AG08396 (cell line): ENCODE data around the gene DUSP12.
"Not testable (repeated sequence)": the region's sequence is repeated elsewhere in the genome, so short reads cannot be mapped to it uniquely, and the experiment has no call there.

Experiments
- DNase-seq: peaks from one replicate; pipeline ENCODE4 v3.0.0; 2012; ENCODE audit warnings: low spot score, mixed read lengths

Gene DUSP12, protein sequence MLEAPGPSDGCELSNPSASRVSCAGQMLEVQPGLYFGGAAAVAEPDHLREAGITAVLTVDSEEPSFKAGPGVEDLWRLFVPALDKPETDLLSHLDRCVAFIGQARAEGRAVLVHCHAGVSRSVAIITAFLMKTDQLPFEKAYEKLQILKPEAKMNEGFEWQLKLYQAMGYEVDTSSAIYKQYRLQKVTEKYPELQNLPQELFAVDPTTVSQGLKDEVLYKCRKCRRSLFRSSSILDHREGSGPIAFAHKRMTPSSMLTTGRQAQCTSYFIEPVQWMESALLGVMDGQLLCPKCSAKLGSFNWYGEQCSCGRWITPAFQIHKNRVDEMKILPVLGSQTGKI

DNA sequence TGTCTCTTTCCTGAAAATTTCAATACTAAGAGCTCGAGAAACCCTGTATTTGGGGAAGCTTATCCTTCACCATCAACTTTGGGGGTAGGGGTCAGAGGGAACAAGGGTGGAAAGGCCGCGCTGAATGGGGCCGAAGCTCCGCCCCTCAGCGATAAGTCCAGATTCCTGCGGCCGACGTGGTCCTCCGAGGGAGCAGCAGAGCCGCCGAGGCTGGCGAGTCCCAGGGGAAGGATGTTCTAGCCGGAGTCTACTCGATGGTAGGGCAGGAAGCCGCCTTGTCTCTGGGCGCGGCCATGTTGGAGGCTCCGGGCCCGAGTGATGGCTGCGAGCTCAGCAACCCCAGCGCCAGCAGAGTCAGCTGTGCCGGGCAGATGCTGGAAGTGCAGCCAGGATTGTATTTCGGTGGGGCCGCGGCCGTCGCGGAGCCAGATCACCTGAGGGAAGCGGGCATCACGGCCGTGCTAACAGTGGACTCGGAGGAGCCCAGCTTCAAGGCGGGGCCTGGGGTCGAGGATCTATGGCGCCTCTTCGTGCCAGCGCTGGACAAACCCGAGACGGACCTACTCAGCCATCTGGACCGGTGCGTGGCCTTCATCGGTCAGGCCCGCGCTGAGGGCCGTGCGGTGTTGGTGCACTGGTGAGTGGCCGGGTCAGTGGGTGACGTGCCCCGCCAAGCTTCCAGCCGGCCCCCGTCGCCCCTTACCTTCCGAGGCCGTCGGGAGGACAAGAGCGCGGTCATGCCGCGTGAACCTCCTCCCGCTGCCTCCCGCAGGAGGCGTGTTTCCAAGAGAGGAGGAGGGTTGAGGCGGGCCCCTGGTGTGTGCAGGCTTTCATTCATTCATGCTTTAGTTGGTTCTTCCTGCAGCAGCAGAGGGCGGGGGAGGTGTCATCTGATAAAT is at the start of gene DUSP12:
TSS of gene DUSP12 (plus strand) at position 278 of the 899 bp plus-strand sequence. CDS start at position 294, 16 bp downstream.
- peak; percentile 91 for DNase-seq

DNA sequence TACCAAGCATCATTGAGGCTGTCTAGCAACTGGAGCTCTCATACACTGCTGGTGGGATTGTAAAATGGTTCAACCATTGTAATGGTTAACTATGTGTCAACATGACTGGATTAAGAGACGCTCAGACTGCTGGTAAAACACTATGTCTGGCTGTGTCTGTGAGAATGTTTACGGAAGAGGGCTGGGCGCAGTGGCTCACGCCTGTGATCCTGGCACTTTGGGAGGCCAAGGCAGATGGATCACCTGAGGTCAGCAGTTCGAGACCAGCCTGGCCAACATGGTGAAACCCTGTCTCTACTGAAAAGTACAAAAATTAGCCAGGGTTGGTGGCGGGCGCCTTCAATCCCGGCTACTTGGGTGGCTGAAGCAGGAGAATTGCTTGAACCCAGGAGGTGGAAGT is 47.3 kb upstream of the DUSP12 start:
- no peak for DNase-seq

DNA sequence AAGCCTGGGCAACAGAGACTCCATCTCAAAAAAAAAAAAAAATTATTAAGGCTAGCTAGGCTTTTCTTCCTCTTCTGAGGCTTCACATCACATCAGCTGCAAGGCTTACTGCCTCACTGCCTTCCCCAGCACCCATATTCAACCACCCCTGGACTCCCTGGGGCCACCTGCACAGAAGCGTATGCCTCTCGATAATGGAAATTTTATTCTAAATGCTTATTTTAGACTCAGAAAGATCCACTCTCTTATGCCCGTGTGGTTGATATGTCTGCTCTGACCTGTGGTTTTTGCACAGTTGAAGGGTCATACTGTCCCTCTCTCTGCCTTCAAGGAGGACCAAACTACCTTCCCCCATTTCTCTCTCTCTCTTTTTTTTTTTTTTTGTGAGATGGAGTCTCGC is 44.0 kb upstream of the DUSP12 start:
- DNase-seq = no peak

DNA sequence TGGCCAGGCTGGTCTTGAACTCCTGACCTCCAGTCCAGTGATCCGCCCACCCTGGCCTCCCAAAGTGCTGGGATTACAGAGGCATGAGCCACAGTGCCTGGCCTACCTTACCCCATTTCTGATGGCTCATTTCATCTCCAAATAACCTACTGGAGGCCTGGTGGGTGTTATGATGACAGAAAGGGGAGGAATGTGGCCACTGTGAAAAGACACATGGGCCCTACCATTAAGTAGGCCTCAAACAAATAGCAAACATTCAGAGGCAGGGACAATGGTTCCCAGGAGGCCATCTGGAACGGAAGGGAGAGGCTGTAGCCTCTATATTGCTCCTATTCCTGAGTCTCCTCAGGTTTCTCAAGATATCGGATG is 43.5 kb upstream of the DUSP12 start:
- DNase-seq = peak; percentile 21

DNA sequence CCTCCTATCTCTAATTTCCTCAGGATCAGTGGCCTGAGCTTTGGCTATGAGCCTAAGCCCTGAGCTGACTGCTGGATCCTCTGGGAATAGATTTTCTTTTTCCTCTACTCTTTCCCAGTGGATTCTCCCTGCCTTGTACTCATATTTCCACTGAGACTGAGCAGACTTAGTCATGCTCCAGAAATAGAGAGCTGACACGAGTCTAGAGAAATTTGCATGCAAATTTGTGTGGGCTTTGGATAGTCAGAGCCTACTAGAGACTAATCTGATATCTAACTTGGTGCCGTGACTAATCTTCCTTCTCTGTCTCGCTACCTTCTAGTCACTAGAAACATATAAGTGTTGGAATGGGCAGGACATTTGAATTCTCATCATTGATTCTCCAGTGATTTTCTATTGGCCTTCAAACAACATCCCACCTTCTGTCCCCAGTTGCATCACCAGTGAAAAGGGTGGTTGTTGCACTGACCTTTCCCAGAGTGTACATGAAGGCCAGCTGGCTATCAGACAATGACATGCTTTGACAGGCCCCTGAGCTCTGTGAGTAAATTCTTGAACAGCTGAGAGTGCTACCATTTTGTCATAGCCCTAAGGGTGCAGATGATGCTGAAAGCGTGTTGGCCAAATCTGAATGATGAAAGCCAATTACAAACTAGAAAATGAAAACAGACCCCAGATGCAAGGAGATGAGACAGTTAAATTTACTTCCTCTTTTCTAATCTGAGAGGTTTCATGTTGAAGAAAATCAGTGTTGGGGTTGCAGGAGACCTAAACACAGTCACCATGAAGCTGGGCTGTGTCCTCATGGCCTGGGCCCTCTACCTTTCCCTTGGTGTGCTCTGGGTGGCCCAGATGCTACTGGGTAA is 42.9 kb upstream of the DUSP12 start, which contains the start of gene FCRLA:
TSS of gene FCRLA (plus strand) at position 748 of the 866 bp plus-strand sequence. CDS start at position 784, 36 bp downstream.
- DNase-seq = peak; percentile 54

DNA sequence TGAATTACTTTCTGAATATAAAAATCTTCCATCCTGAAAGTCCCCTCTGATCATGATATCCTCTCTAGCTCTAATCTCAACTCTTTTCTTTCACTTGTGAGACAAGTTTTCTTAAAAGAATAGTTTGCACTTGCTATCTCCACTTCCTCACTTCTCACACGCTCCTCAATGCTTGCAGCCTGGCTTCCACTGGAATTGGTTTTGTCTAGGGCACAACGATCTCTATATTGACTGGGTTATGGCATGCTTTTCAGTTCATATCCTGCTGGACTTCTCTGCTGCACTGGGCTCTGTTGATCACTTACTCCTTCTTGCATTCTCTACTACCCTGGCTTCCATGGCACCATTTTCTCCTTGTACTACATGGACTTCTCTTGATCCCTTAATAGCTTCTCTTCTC is 42.1 kb upstream of the DUSP12 start:
- no peak for DNase-seq

DNA sequence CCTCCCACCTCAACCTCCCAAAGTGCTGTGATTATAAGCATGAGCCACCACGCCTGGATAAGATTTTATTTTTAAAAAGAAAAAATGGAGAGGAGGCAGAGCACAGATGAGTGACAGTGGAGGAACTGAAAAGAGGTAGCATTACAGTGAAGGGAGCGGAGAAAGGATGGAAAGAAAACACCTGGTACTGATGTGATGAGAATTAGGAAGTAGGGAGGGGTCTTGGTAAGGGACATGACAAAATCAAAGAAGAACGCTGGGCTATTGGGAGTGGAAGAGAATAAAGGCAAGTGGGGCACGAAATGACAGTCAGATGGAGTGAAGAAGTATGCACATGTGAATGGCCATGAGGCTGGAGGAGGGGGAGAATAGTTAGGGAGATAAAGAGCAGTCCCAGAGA is 40.2 kb upstream of the DUSP12 start:
- no peak for DNase-seq

DNA sequence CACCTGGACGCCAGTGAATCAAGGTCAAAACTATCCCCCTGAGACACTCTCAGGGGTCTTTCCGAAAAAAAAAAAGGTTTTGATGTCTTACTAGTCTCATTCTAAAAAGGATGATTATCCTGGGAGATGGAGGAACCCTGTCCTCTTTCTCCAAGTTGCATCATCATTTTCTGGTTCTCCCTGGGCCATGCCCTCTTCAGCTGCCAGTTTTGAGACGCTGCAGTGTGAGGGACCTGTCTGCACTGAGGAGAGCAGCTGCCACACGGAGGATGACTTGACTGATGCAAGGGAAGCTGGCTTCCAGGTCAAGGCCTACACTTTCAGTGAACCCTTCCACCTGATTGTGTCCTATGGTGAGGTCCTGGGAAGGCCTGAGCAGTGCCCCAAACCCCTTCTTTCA is 39.0 kb upstream of the DUSP12 start:
- DNase-seq = no peak

DNA sequence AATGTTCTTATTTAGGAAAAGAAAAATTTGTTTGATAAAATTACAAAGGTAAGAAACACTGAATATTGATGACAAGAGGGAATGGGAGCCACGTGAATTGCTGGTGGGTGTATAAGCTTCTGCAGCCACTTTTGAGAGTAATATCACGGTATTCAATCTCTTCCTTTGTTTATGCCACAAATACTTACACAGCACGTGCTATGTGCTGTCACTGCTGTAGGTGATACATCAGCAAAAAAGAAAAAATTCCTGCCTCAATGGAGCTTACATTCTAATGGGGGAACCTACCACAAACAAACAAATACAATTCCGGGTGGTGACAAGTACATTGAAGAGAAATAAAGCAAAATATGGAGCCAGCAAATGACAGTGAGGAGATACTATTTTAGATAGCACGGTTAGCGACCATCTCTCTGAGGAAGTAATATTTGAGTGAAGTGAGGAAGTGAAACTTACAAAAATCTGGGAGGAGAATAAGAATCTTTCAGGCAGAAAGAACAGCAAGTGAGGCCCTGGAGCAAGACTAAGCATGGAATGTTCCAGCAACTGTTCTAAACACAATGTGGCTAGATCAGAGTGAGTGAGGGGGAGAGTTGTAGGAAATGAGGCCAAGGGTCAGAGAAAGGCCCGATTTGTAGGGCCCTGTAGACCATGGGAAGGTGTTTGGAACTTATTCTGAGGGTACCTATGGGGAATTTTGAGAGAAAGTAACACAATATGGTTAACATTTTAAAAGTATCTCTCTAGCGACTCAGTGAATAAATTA is 30.8 kb upstream of the DUSP12 start:
- no peak for DNase-seq

DNA sequence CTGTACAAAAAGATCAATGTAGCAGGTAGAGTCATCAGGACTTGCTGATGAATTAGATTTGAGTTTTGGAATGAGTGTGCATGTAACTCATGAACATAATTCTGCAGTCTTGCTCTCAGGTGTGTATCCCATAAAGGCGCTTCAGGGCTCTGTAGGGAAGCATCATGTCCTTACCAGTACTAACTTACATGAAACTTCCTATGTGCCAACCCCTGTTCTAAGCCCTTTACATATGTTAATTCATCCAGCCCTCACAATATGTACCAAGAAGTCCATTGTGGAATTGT is 30.3 kb upstream of the DUSP12 start:
- DNase-seq = no peak

DNA sequence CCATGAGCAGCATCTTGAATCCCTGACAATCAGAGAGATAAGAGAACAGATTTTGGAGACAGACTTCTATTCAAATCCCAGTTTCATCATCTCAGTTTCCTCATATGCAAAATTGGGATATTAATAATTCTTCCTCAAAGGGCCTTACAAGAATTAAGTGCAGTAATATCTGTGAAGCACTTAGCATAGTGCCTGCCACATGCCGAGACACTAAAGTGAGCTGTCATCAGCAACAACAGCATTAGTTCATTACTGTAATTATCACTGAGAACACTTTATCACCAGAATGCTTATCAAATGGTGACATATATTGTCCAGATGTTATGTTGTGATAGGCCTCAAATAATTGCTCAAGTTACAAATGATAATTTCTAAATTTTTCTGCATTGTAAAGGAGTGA is 29.2 kb upstream of the DUSP12 start:
- DNase-seq = no peak

DNA sequence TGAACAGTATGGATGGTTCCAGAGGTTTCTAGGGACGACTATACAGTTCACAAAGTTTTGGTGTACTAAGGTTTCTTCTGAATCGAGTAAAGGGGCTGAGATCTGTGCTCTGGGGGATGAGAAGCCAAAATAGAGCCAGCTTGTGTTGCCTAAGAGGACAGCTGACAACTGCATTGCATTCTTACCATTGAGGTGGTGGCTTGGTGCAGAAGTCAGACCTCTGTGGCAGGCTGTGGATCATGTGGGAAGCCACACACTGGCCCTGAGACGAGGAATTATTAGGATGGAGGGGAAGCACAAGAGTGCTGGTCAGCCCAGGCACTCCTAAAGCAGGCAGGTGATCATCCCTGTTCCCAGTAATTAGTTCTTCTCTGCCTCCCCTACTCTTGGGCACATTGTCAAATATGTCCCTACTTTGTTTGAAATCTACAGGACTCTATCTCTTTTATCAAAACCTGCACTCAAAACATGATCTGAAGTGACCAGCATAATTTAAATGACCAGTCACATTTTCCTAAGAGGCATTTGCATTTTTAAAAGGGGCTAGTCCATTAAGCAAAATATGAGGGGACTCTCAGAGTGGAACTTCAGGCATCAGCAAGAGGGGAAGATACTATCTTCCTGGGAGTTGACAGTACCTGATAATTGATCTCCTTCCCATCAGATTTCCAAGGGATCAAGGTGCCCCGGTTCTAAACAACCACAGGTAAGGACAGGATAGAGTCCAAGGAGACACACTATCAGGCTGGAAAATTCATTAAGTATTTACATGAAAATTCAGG is 28.4 kb upstream of the DUSP12 start, which contains the start of gene FCRLB:
TSS of gene FCRLB (plus strand) at position 589 of the 782 bp plus-strand sequence. CDS start 1,129 bp downstream, outside the sequence.
- DNase-seq = no peak

DNA sequence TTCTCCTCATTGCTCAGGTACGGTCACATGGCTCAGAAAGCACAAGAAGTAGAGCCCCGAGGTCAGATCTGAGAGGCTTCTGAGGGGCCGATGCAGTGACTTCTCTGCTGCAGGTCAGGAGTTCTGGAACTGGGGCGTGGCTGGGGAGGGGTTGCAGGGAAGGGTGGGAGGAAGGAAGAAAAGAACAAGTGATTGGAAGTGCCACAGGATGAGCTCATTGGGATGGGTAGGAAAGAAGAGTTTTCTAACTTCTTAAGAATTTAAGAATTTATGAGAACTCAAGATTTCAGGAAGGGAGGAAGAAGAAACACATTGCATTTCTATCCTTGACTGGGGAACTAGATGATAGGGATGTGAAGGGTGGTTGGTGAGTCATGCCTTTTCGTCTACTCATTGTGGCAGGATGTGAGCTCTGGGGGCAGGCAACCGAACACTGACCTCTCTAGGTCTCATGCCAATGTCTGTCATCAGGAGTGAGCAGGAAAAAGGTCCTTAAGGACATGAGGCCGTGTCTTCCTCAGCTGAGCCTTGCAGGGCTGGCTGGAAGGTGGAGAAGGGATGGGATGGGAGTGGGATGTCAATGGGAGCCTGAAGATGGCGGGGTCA is 27.7 kb upstream of the DUSP12 start:
- peak; percentile 78 for DNase-seq

DNA sequence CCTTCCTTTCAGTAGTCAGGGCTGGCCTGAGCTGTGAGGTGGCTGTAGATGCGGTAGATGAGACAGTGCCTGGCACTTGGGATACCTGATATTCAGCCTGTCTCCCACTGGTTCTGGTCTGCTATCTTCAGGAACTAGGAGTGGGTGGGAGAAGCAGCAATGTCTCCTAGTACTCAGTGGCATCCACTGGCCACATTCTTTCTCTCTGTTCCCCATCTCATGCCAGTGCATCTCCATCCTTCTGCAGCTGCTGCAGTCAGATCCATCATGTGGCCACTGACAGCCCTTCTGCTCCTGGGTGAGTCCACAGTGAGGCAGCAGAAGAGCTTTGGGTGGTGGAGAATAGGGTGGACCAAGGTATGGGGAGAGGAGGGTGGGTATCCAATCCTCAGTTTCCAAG is 27.2 kb upstream of the DUSP12 start:
- DNase-seq = no peak

DNA sequence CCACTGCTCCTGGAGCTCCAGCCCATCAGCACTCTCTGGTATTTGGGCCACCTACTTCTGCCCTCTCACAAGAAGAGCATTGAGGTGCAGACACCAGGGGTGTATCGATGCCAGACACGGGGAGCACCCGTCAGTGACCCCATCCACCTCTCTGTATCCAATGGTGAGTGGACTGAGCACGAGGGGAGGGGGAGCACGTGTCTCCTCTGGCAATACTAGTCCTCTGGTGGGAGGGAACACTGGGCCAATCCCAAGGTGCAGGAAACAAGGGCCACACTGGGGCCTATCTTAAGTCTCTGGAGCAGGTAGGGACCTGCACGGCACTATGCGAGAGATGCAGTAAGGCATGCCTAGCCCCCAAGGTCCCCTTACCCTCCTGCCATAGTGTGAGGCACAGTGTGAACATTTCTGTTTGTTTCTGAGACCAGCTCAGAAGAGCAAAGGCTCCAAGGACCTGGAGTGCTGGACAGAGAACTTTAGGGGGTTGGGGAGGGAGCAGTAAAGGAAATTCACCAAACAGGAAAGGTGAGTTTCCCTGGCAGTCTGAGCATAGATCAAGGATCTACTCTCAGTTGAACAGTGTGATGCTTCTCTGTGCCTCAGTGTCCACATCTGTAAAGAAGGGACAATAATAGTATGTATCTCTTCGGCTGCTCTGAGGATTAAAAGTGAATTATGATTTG is 26.0 kb upstream of the DUSP12 start:
- DNase-seq = no peak

DNA sequence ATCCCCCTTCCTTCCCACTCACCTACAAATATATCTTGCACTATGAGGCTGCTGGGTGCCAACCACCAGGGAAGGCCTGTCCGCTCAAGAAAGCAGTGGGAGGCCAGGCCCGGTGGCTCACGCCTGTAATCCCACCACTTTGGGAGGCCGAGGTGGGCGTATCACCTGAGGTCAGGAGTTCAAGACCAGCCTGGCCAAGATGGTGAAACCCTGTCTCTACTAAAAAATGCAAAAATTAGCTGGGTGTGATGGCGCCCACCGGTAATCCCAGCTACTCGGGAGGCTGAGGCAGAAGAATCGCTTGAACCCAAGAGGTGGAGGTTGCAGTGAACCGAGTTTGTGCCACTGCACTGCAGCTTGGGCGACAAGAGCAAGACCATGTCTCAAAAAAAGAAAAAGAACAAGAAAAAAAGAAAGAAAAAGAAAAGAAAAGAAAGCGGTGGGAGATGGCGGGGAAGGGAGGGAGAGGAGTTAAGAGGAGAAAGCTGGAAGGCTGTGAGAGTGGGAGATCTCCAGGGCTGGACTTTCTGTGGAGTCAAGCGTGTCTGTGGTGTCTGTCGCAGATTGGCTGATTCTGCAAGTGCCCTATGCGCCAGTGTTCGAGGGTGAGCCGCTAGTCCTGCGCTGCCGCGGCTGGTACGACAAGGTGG is 24.2 kb upstream of the DUSP12 start:
- not testable (repeated sequence) for DNase-seq

DNA sequence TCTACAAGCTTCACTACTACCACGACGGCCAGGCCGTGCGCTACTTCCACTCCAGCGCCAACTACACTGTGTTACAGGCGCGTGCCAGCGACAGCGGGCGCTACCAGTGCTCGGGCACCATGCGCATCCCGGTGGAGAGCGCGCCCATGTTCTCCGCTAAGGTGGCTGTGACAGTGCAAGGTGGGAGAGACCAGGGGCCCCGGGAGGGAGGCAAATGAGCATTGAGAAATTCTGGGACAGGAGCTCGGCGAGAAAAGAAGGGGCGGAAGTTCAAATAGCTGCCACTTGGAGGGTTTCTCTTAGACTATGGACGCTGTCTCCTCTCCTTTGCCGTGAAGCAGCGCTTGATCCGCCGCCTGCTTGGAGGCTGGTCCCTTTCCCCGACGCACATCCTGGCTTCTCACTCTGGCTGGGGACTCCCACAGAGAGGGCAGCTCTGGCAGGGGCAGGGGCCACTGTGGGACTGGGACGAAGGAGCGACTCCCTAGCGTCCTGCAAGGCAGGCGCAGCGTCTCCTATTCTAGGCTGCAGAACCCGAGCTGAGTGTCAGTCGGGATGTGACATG is 23.6 kb upstream of the DUSP12 start:
- peak; percentile 40 for DNase-seq

DNA sequence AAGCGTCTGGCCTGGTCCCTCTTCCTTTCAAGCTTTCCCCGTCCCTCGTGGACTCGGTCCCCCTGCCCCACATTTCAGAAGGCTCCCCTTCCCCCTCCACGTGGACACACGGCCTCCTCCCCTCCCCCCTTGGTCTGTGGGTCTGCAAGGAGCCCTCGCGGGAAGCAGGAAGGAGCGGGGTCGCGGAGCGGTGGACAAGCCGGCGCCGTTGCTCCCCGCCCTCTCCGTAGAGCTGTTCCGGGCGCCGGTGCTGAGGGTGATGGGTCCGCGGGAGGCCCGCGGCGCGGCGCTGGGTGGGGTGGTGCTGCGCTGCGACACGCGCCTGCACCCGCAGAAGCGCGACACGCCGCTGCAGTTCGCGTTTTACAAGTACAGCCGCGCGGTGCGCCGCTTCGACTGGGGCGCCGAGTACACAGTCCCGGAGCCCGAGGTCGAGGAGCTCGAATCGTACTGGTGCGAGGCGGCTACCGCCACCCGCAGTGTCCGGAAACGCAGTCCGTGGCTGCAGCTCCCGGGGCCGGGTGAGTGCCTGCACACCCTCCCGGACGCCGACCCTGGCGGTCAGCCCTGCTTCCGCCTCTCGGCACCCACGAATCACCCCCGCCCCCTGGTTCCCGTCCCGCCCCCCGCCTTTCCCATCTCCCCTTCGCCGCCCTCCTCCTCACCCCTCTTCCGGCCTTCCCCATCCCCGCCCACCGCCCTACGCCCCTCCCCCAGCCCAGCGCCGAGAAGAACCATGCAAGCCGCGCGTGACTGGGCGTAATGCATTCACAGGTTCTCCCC is 22.9 kb upstream of the DUSP12 start:
- peak; percentile 87 for DNase-seq
